SH-SY5Y (cell line): ENCODE measurements around the gene TTC1.

Experiments used
- GATA2 ChIP-seq: IDR thresholded peaks from 2 replicates; pipeline ENCODE4 v1.6.1; 2011; ENCODE audit warnings: mild to moderate bottlenecking, low read depth, low read length
- GATA3 ChIP-seq: IDR thresholded peaks from 2 replicates; pipeline ENCODE4 v1.6.1; 2011; ENCODE audit warnings: low read depth, mild to moderate bottlenecking, low read length, moderate library complexity

The TTC1 gene, protein sequence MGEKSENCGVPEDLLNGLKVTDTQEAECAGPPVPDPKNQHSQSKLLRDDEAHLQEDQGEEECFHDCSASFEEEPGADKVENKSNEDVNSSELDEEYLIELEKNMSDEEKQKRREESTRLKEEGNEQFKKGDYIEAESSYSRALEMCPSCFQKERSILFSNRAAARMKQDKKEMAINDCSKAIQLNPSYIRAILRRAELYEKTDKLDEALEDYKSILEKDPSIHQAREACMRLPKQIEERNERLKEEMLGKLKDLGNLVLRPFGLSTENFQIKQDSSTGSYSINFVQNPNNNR

GRCh38 chr5:160008877-160009590 lies at the start of gene TTC1:
Gene TTC1, plus strand, starts transcription at chr5:160009139. Its CDS starts 1,390 bp downstream, at chr5:160010529.
- no peak for TF ChIP-seq GATA3
- TF ChIP-seq GATA2: no peak

DNA sequence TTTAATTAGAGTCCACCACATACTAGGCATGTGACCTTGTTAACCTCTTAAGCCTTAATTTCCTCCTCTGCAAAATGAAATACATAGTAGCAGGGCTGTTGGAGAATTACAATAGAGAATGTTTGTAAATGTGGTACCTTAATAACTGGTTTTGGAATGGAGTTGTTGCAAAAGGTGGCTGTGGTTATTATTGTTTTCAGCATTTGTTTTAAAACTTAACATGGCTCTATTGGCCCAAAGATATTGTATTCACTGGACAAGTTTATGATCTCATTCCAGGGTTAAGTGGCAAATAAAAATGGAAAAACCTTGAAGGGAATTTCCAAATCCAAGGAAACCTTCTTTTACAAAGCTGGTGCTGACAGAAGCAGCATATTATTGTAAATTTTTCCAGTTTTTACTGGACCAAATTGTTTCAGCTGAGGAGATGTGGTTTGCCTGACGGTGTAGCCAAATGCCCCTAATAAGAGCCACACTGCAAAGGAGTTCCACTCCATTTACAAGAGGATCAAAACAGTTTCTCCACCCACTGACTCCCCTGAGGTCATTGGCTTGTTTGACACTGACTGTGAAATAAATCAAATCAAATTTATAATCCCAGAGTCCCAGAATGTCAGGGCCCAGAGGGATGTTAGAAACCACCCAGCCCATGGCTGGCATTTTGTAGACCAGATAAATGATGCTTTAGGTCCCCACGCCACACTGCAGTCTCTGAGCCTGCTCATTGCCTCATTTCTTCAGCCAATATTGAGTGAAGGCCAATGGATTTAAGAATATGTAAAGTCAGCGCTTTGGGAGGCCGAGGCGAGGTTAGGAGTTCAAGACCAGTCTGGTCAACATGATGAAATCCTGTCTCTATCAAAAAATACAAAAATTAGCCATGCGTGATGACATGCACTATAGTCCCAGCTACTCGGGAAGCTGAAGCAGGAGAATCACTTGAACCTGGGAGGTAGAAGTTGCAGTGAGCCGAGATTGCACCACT lies 47.5 kb upstream of the TTC1 start:
- TF ChIP-seq GATA3 (no peak), GATA2 (no peak)

DNA sequence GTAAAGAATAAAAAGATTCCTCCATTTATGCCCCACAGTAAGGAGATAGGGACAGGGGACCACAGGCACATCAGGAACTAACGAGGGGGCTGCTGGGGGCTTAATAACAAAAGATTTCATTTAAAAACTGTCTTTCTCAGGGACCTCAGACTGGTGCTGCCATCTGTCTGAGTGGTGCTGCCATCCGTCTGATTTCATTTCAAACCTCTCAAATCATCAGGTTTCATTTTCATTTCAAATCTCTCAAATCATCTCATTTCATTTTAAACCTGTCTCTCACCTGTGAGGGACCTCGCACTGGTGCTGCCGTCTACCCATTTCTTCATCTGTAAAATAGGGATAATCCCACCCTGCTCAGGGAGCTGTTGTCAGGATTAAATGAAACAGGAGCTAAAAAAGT lies 46.7 kb upstream of the TTC1 start:
- TF ChIP-seq GATA3 (no peak), GATA2 (no peak)

DNA sequence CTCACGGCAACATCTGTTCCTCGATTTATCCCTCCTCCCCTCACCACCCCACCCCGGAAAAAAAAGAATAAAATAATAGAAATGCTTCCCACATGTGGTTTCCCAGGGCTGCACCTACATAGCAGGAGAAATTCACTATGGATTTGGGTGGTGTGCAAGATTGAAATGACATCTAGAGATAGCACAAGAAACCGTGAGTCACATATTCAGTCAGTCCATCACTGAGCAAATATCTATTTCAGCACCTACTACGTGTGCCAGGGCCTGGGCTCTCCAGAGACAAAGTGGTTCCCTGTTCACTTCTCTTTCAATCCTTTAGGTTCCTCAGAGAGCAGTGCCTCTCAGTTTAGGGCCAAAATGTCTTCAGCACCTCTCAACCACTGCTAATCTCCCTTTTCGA lies 45.0 kb upstream of the TTC1 start:
- TF ChIP-seq GATA3: no peak
- TF ChIP-seq GATA2: no peak

GRCh38 chr5:159965031-159965837 lies 43.7 kb upstream of the TTC1 start:
- TF ChIP-seq GATA3: no peak
- TF ChIP-seq GATA2: no peak

DNA sequence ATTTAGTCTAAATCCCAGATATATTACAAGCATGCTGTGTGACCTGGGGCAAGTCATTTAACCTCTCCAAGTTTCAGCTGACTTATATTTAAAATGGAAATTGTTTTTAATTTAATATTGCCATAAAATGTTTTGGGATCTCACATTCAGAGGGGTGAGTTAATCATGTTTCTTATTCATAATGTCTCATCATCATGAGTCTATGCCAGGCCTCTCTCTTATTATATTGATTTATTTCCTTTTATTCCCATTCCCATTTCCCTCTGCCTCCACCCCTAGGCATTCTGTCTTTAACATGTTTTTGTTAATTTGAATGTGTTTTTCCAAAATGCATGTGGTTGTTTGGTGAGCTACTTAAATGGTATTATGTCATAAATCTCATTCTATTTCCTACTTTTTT lies 39.0 kb upstream of the TTC1 start:
- TF ChIP-seq GATA2 (no peak), GATA3 (no peak)

- TF ChIP-seq GATA2 (no peak), GATA3 (no peak)
Measured at GRCh38 chr5:159971038-159971437, 37.9 kb upstream of the TTC1 start.

DNA sequence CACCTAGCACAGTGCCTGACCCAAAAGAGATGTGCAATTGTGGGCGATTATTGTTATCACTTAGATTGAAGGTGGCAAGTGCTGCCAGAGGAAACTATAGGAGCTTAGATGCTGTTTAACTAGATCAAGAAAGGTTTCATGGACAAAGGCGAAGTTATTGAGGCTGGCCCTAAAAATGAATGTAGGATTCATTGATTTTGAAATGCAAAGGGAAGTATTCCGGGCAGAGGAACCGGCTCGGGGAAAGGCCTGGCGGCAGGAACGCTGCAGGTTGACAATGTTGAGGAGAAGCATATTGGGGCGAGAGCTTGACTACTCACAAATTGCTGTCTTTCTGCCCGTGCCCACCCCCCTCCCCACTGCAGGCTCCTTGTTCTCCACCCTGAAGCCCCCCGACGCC lies 37.4 kb upstream of the TTC1 start:
- TF ChIP-seq GATA3: no peak
- TF ChIP-seq GATA2: no peak

DNA sequence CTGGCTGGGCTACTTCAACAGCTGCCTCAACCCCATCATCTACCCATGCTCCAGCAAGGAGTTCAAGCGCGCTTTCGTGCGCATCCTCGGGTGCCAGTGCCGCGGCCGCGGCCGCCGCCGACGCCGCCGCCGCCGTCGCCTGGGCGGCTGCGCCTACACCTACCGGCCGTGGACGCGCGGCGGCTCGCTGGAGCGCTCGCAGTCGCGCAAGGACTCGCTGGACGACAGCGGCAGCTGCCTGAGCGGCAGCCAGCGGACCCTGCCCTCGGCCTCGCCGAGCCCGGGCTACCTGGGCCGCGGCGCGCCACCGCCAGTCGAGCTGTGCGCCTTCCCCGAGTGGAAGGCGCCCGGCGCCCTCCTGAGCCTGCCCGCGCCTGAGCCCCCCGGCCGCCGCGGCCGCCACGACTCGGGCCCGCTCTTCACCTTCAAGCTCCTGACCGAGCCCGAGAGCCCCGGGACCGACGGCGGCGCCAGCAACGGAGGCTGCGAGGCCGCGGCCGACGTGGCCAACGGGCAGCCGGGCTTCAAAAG lies 36.9 kb upstream of the TTC1 start:
- TF ChIP-seq GATA3 (no peak), GATA2 (no peak)

- TF ChIP-seq GATA3 (no peak), GATA2 (no peak)
Measured at GRCh38 chr5:159972538-159973362, 36.2 kb upstream of the TTC1 start.

DNA sequence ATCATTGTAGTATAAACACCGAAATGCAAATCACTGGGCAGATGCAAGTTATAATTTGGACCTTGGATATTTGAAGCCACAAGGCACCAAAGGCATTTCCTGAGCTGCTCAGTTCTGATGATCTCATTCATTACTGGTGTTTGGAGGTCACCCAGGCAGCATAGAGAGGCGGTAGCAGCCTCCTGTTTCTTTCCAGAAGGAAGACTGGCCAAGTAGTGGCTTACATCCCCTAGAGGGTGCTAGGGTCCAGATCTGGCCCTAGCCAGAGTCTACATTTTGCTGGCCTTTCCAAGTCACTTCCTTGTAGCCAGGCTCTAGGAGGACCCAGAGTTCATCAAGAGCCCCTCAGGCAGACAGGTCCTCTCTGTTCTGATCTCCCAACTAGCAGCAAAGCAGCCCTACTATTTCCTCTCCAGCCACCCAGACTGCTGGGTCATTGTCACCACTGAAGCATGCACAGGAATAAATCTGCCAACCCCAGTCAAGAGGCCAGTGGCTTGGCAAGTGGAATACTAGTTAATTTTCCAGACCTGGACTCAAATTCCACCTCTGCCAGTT lies 33.4 kb upstream of the TTC1 start:
- TF ChIP-seq GATA3 (no peak), GATA2 (no peak)

DNA sequence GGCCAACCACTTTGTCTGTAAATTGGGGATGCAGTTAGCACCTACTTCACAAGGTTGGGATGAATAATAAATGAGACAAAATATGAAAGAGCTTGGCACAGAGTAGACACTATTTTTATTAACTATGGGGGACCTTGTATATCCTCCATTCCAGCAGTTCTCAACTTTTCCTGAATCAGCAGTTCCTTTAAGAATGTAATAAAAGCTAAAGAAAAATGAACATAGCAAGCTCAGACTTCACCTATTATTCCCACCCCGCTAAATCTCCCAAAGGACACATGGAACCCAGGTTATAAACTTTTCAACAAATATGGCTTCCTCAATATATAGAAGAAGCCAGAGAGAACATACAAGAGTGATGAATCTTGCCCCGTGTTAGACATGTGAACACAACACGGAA lies 32.0 kb upstream of the TTC1 start:
- TF ChIP-seq GATA3 (no peak), GATA2 (no peak)

GRCh38 chr5:159978358-159978757 lies 30.6 kb upstream of the TTC1 start:
- TF ChIP-seq GATA2: no peak
- TF ChIP-seq GATA3: no peak
